ENCODE data around the gene DLG2. TPM values are rescaled to one million over a fixed set of nuclear protein-coding genes. Genes with fewer than 3 reads are reported as not detected.

DLG2 gene
- total and polyA plus RNA-seq, 9 of the 15 experiments (the other 6 are each of a cell fraction or from before 2014, with no cell fraction given): 0.52 to 1.6 (median 0.95) TPM

DNA sequence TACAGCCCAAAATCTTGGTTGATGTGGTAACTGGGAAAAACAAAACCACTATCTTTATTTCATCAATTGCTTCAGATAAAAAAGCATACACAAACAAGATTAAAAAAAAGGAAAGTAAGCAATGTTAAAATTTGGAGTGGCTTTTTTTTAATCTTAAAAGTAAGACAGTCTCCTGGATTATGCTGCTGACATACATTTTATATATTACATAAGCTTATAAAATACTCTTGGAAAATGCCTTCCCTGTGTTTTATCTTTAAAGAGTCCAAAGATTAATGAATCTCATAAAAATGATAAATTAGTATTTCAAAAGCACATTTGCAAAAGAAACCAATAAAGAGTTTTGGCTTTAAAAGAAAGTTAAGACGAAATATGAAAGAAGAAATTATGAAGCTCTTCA, 132.7 kb downstream of the DLG2 start:
- Histone ChIP-seq H3K27ac (ENCODE audit: extremely low read depth, low read depth, low read length) (no peak overlapping the region), H2AFZ (ENCODE audit: low read depth, low read length) (no peak overlapping the region), H3K9me3 (replicated peaks; ENCODE audit: control insufficient read depth, insufficient read depth, low read depth, low read length) (no peaks in the 10 kb centered on the region), H3K79me2 (ENCODE audit: control insufficient read depth, insufficient read depth, low read length) (no peaks in the 10 kb centered on the region), H3K4me1 (replicated peaks in 1 of 2; ENCODE audit: control insufficient read depth in 2 of 2, insufficient read depth in 2 of 2, low read length in 2 of 2) (no peaks in the 10 kb centered on the region), H3K36me3 (ENCODE audit: control insufficient read depth, insufficient read depth, low read length) (no peaks in the 10 kb centered on the region), H3K9me1 (ENCODE audit: control insufficient read depth, insufficient read depth, low read length) (no peaks in the 10 kb centered on the region), H3K9ac (ENCODE audit: insufficient read depth in 1 of 2, low read depth in 2 of 2, low read length in 2 of 2) (no peak overlapping the region), H3K4me3 (no peak overlapping the region), H3K4me2 (ENCODE audit: insufficient read depth, low read length) (no peak overlapping the region), H4K20me1 (replicated peaks; ENCODE audit: control insufficient read depth, insufficient read depth, low read length) (no peaks in the 10 kb centered on the region), H3K27me3 (ENCODE audit: control insufficient read depth in 2 of 2, insufficient read depth in 2 of 2, low read length in 2 of 2) (no peaks in the 10 kb centered on the region)
- in situ Hi-C loops (cut with MboI): no loop called here
- intact Hi-C loops (cut with micrococcal nuclease): no loop called here
- no TSS peak for BruUV-seq (replicated peaks)
- no peak for ATAC-seq
- POLR2A ChIA-PET: no interaction called here
- CTCF ChIA-PET (ENCODE audit: low intra/inter-chr PET ratio): no interaction called here
- DNase-seq (ENCODE audit: extremely low read depth in 1 of 4, low spot score in 3 of 4): no peak
- no peak for FAIRE-seq
- WGBS (ENCODE audit: insufficient coverage, low coverage, missing lambda C conversion rate): 0% methylated on average over 1 of the region's 1 CpG
- no peak for TF ChIP-seq ARHGAP35 (IDR thresholded peaks at IDR 0.05; ENCODE audit: partially characterized antibody)
- TF ChIP-seq SP2 (IDR thresholded peaks at IDR 0.05; ENCODE audit: extremely low read depth, low read depth, low read length, poor library complexity, severe bottlenecking): no peak
- no peak for TF ChIP-seq ZBTB40 (IDR thresholded peaks at IDR 0.05)
- no peak for TF ChIP-seq ZBTB40 (CRISPR knock-in tag; IDR thresholded peaks at IDR 0.05)
- no peak for TF ChIP-seq GATAD2A (IDR thresholded peaks at IDR 0.05)
- no peak for TF ChIP-seq HOMEZ (CRISPR knock-in tag; IDR thresholded peaks at IDR 0.05)
- no peak for TF ChIP-seq ETV1 (tag; conservative IDR thresholded peaks at IDR 0.05; ENCODE audit: low read depth)
- TF ChIP-seq CBX8 (IDR thresholded peaks at IDR 0.05; ENCODE audit: borderline replicate concordance, extremely low read depth, low read depth, low read length, poor library complexity, severe bottlenecking): no peak
- no peak for TF ChIP-seq BRCA1 (IDR thresholded peaks at IDR 0.05)
- no peak for TF ChIP-seq BRCA1 (CRISPR knock-in tag; IDR thresholded peaks at IDR 0.05)
- TF ChIP-seq CGGBP1 (CRISPR knock-in tag; IDR thresholded peaks at IDR 0.05): no peak
- TF ChIP-seq PML (IDR thresholded peaks at IDR 0.05; ENCODE audit: low read length): no peak
- TF ChIP-seq CC2D1A (IDR thresholded peaks at IDR 0.05): no peak

All from K562 (cell line).